Measurements from ENCODE around the gene MARK3.

Gene MARK3

GRCh38 chr14:103488960-103489359 lies 103.7 kb downstream of the MARK3 start:
- Histone ChIP-seq H3K27me3 (ENCODE audit: insufficient read depth, low read depth) (no peaks in the 10 kb centered on the region), H3K27ac (no peak overlapping the region), H3K79me2 (ENCODE audit: insufficient read depth, low read depth) (no peaks in the 10 kb centered on the region), H3K4me3 (IDR thresholded peaks at IDR 0.05; ENCODE audit: insufficient read depth, low read depth, low read length) (no peak overlapping the region), H4K20me1 (ENCODE audit: insufficient read depth) (no peaks in the 10 kb centered on the region), H3K36me3 (ENCODE audit: insufficient read depth) (no peaks in the 10 kb centered on the region), H2AFZ (ENCODE audit: low read depth) (no peak overlapping the region), H3K4me1 (ENCODE audit: low read depth, poor library complexity, severe bottlenecking) (no peaks in the 10 kb centered on the region), H3K4me2 (no peak overlapping the region), H3K9ac (no peak overlapping the region)
- no peak for TF ChIP-seq CTCF (conservative IDR thresholded peaks at IDR 0.05; ENCODE audit: low read depth, low read length)

GRCh38 chr14:103489621-103490020 lies 104.4 kb downstream of the MARK3 start:
- Histone ChIP-seq H2AFZ (ENCODE audit: low read depth) (no peak overlapping the region), H3K4me2 (no peak overlapping the region), H3K9ac (no peak overlapping the region), H3K27me3 (ENCODE audit: insufficient read depth, low read depth) (no peaks in the 10 kb centered on the region), H3K36me3 (ENCODE audit: insufficient read depth) (no peaks in the 10 kb centered on the region), H3K27ac (no peak overlapping the region), H3K79me2 (ENCODE audit: insufficient read depth, low read depth) (no peaks in the 10 kb centered on the region), H3K4me3 (IDR thresholded peaks at IDR 0.05; ENCODE audit: insufficient read depth, low read depth, low read length) (no peak overlapping the region), H3K4me1 (ENCODE audit: low read depth, poor library complexity, severe bottlenecking) (no peaks in the 10 kb centered on the region), H4K20me1 (ENCODE audit: insufficient read depth) (no peaks in the 10 kb centered on the region)
- TF ChIP-seq CTCF (conservative IDR thresholded peaks at IDR 0.05; ENCODE audit: low read depth, low read length) = no peak

- Histone ChIP-seq H2AFZ (ENCODE audit: low read depth) (no peak overlapping the region), H3K36me3 (ENCODE audit: insufficient read depth) (no peaks in the 10 kb centered on the region), H3K79me2 (ENCODE audit: insufficient read depth, low read depth) (no peaks in the 10 kb centered on the region), H3K4me2 (no peak overlapping the region), H3K9ac (no peak overlapping the region), H4K20me1 (ENCODE audit: insufficient read depth) (no peaks in the 10 kb centered on the region), H3K4me1 (ENCODE audit: low read depth, poor library complexity, severe bottlenecking) (no peaks in the 10 kb centered on the region), H3K4me3 (IDR thresholded peaks at IDR 0.05; ENCODE audit: insufficient read depth, low read depth, low read length) (no peak overlapping the region), H3K27me3 (ENCODE audit: insufficient read depth, low read depth) (no peaks in the 10 kb centered on the region), H3K27ac (no peak overlapping the region)
- TF ChIP-seq CTCF (conservative IDR thresholded peaks at IDR 0.05; ENCODE audit: low read depth, low read length) = no peak
Observed at GRCh38 chr14:103491691-103492090, 106.5 kb downstream of the MARK3 start.

- Histone ChIP-seq H3K79me2 (ENCODE audit: insufficient read depth, low read depth) (no peaks in the 10 kb centered on the region), H3K4me2 (no peak overlapping the region), H3K4me1 (ENCODE audit: low read depth, poor library complexity, severe bottlenecking) (no peaks in the 10 kb centered on the region), H4K20me1 (ENCODE audit: insufficient read depth) (no peaks in the 10 kb centered on the region), H3K36me3 (ENCODE audit: insufficient read depth) (no peaks in the 10 kb centered on the region), H3K4me3 (IDR thresholded peaks at IDR 0.05; ENCODE audit: insufficient read depth, low read depth, low read length) (no peak overlapping the region), H2AFZ (ENCODE audit: low read depth) (no peak overlapping the region), H3K27ac (no peak overlapping the region), H3K27me3 (ENCODE audit: insufficient read depth, low read depth) (no peaks in the 10 kb centered on the region), H3K9ac (no peak overlapping the region)
- no peak for TF ChIP-seq CTCF (conservative IDR thresholded peaks at IDR 0.05; ENCODE audit: low read depth, low read length)
Observed at GRCh38 chr14:103492156-103492925, 107.1 kb downstream of the MARK3 start.

Measured in KMS-11 (cell line).